Activated T-cell treated with anti-CD3 and anti-CD28 coated beads, Interleukin-2, amount 50 U/mL, for 24 hours (primary cell): ENCODE data around the gene ANAPC10.

Experiments
- DNase-seq: peaks from one replicate; pipeline ENCODE4 v3.0.0-alpha.2; 2020
- H3K27ac Mint-ChIP-seq: 2 replicates; pipeline ENCODE4 v1.8.0; 2020; ENCODE audit warnings: mild to moderate bottlenecking, mixed read lengths
- H3K27me3 Mint-ChIP-seq: 2 replicates; pipeline ENCODE4 v1.8.0; 2020; ENCODE audit warnings: mixed read lengths
- H3K36me3 Mint-ChIP-seq: 2 replicates; pipeline ENCODE4 v1.8.0; 2020; ENCODE audit warnings: low read depth, mixed read lengths
- H3K4me1 Mint-ChIP-seq: 2 replicates; pipeline ENCODE4 v1.8.0; 2020; ENCODE audit warnings: low read depth, mixed read lengths
- H3K4me3 Mint-ChIP-seq: 2 replicates; pipeline ENCODE4 v1.8.0; 2020; ENCODE audit warnings: mild to moderate bottlenecking, moderate library complexity, mixed read lengths
- H3K9me3 Mint-ChIP-seq: 2 replicates; pipeline ENCODE4 v1.8.0; 2020; ENCODE audit warnings: mixed read lengths

The ANAPC10 gene

GRCh38 chr4:144948009-144948408, 150.0 kb downstream of the ANAPC10 start:
- peaks cover 19% of the 10 kb centered on the region for H3K9me3 Mint-ChIP-seq
- H3K4me3 Mint-ChIP-seq = no peak overlapping the region
- no peak overlapping the region for H3K27ac Mint-ChIP-seq
- no peak for DNase-seq
- H3K27me3 Mint-ChIP-seq = no peaks in the 10 kb centered on the region
- no peaks in the 10 kb centered on the region for H3K36me3 Mint-ChIP-seq
- no peaks in the 10 kb centered on the region for H3K4me1 Mint-ChIP-seq
